Uterus (tissue), 4 donors: Measurements from ENCODE around the gene SCAPER. TPM values are rescaled to one million over a fixed set of nuclear protein-coding genes. Genes with fewer than 3 reads are reported as not detected.
"Not testable (repeated sequence)": the region's sequence is repeated elsewhere in the genome, so short reads cannot be mapped to it uniquely, and the experiment has no call there.

ENCODE experiments used
- DNase-seq, 2 donors: peaks; one replicate each; pipeline ENCODE4 v3.0.0-alpha.2; 2019 to 2020
- H3K27ac ChIP-seq, 2 donors: fragments of 200-600 bp; sonication (generic); 1 replicate in 1 of 2; 2 replicates in 1 of 2; pipeline ENCODE4 v1.5.1; 2016 to 2018
- H3K27me3 ChIP-seq, 2 donors: fragments of 200-600 bp; sonication (generic); one replicate each; pipeline ENCODE4 v1.5.1; 2018 to 2019; ENCODE audit warnings: control low read depth in 1 of 2
- H3K36me3 ChIP-seq, 2 donors: fragments of 200-600 bp; sonication (generic); one replicate each; pipeline ENCODE4 v1.5.1; 2019; ENCODE audit warnings: control low read depth in 1 of 2
- H3K4me1 ChIP-seq, 2 donors: fragments of 200-600 bp; sonication (generic); one replicate each; pipeline ENCODE4 v1.5.1; 2018 to 2019; ENCODE audit warnings: control low read depth in 1 of 2
- H3K4me3 ChIP-seq, 2 donors: fragments of 200-600 bp; sonication (generic); 1 replicate in 1 of 2; 2 replicates in 1 of 2; pipeline ENCODE4 v1.5.1; 2018 to 2019; ENCODE audit warnings: mild to moderate bottlenecking in 1 of 2
- H3K9me3 ChIP-seq, 2 donors: fragments of 200-600 bp; sonication (generic); one replicate each; pipeline ENCODE4 v1.5.1; 2019; ENCODE audit warnings: control low read depth in 1 of 2
- CTCF ChIP-seq, 4 experiments: fragments of 200-600 bp in 2 of 4; fragments of 450-650 bp in 2 of 4; sonication (generic) in 2 of 4; IDR thresholded peaks; one replicate each; pipeline ENCODE4 v1.5.1; 2016 to 2019; ENCODE audit warnings: antibody characterized with exemption in 4 of 4, mild to moderate bottlenecking in 2 of 4, moderate library complexity in 1 of 4
- POLR2A ChIP-seq, 2 donors: fragments of 450-650 bp; IDR thresholded peaks; one replicate each; pipeline ENCODE4 v1.6.1; 2016; ENCODE audit warnings: antibody characterized with exemption in 2 of 2, mild to moderate bottlenecking in 1 of 2, moderate library complexity in 1 of 2
- intact Hi-C: fragments of 100-400 bp; cut with DNase I; formaldehyde crosslinking; loops from one replicate; pipeline ENCODE4 v1.15.1; 2023; ENCODE audit warnings: low total_unique reads
- total RNA-seq, 4 donors: library from RNA; depleted of rRNA in 3 of 4; stranded (reverse); fragments of >200 nt in 3 of 4; gene quantifications; one replicate each; pipeline versions ENCODE4 v1.1.0 to v1.2.4, GENCODE V29; 2014 to 2023
- donor health status: DM: yes; HTN: yes; CAD: no.

The SCAPER gene
- total RNA-seq, 4 donors from 2014 or later: 10.6 to 74.2 (median 32.9) TPM

- Histone ChIP-seq H3K27ac (no peak overlapping the region), H3K4me1 (no peaks in the 10 kb centered on the region), H3K9me3 (no peaks in the 10 kb centered on the region), H3K4me3 (no peak overlapping the region), H3K27me3 (no peaks in the 10 kb centered on the region), H3K36me3 (no peaks in the 10 kb centered on the region)
- DNase-seq: no peak
- intact Hi-C loops: no loop called here
- TF ChIP-seq POLR2A (IDR thresholded peaks at IDR 0.05) (no peak), CTCF (IDR thresholded peaks at IDR 0.05) (no peak)
These were observed 387.2 kb downstream of the SCAPER start for GRCh38 chr15:76517910-76518309.

GRCh38 chr15:76514282-76514681 lies 390.9 kb downstream of the SCAPER start:
- no peak overlapping the region for H3K4me3 ChIP-seq
- no peak for DNase-seq
- H3K4me1 ChIP-seq: no peaks in the 10 kb centered on the region
- H3K36me3 ChIP-seq: no peaks in the 10 kb centered on the region
- intact Hi-C loops: no loop called here
- no peaks in the 10 kb centered on the region for H3K9me3 ChIP-seq
- no peaks in the 10 kb centered on the region for H3K27me3 ChIP-seq
- no peak overlapping the region for H3K27ac ChIP-seq
- TF ChIP-seq CTCF (IDR thresholded peaks at IDR 0.05) (no peak), POLR2A (IDR thresholded peaks at IDR 0.05) (no peak)

- intact Hi-C loops: no loop called here
These were observed 392.2 kb downstream of the SCAPER start for GRCh38 chr15:76512971-76513370.

GRCh38 chr15:76510663-76511062 lies 394.5 kb downstream of the SCAPER start:
- H3K9me3 ChIP-seq, H3K36me3 ChIP-seq, intact Hi-C loops, H3K27me3 ChIP-seq, H3K27ac ChIP-seq, DNase-seq, H3K4me1 ChIP-seq, H3K4me3 ChIP-seq: not testable (repeated sequence)

More at GRCh38 chr15:76512971-76513370, 392.2 kb downstream of the SCAPER start:
- DNase-seq: no peak
- H3K9me3 ChIP-seq: no peaks in the 10 kb centered on the region
- no peaks in the 10 kb centered on the region for H3K36me3 ChIP-seq
- TF ChIP-seq CTCF (IDR thresholded peaks at IDR 0.05) (no peak), POLR2A (IDR thresholded peaks at IDR 0.05) (no peak)
- no peak overlapping the region for H3K4me3 ChIP-seq
- no peaks in the 10 kb centered on the region for H3K27me3 ChIP-seq
- H3K4me1 ChIP-seq: no peaks in the 10 kb centered on the region
- no peak overlapping the region for H3K27ac ChIP-seq

- Histone ChIP-seq H3K9me3 (no peaks in the 10 kb centered on the region), H3K36me3 (no peaks in the 10 kb centered on the region), H3K4me3 (no peak overlapping the region), H3K27ac (no peak overlapping the region), H3K4me1 (no peaks in the 10 kb centered on the region), H3K27me3 (no peaks in the 10 kb centered on the region)
- TF ChIP-seq CTCF (IDR thresholded peaks at IDR 0.05) (no peak), POLR2A (IDR thresholded peaks at IDR 0.05) (no peak)
- no peak for DNase-seq
- intact Hi-C loops: no loop called here
These were observed 401.3 kb downstream of the SCAPER start for GRCh38 chr15:76503804-76504203.

- intact Hi-C loops: no loop called here
- no peaks in the 10 kb centered on the region for H3K27me3 ChIP-seq
- no peak overlapping the region for H3K27ac ChIP-seq
- H3K4me3 ChIP-seq: no peak overlapping the region
- H3K9me3 ChIP-seq: no peaks in the 10 kb centered on the region
- no peak for DNase-seq
- no peaks in the 10 kb centered on the region for H3K4me1 ChIP-seq
- no peaks in the 10 kb centered on the region for H3K36me3 ChIP-seq
- TF ChIP-seq POLR2A (IDR thresholded peaks at IDR 0.05) (no peak), CTCF (IDR thresholded peaks at IDR 0.05) (no peak)
These were observed 402.0 kb downstream of the SCAPER start for GRCh38 chr15:76503121-76503520.
